Caco-2 (cell line): ENCODE data around the gene ESPN. TPM values are rescaled to one million over a fixed set of nuclear protein-coding genes. Genes with fewer than 3 reads are reported as not detected.

Experiments
- BruUV-seq: library from RNA; stranded (reverse); fragments of 400-500 nt; replicated peaks from 2 replicates; lab custom pipeline; 2021; lab: Mats Ljungman, UMichigan
- CTCF ChIA-PET: fragments of 300-600 bp; sonication (Branson Sonifier 250); formaldehyde crosslinking; loops from one replicate; lab custom pipeline; 2022; ENCODE audit warnings: antibody characterized with exemption; lab: Charles Lee
- POLR2A ChIA-PET: fragments of 300-600 bp; sonication (Branson Sonifier 250); formaldehyde crosslinking; loops from one replicate; lab custom pipeline; 2022; ENCODE audit warnings: antibody characterized with exemption; lab: Charles Lee
- DNase-seq, 2 experiments: peaks; one replicate each; pipeline versions ENCODE4 v3.0.0 to v3.0.0-alpha.2; 2020 to 2022
- H3K27me3 ChIP-seq: replicated peaks from 2 replicates; pipeline ENCODE4 v1.6.0; 2011; ENCODE audit warnings: low read length; ENCODE audit not compliant: control insufficient read depth, insufficient read depth
- H3K36me3 ChIP-seq: 2 replicates; pipeline ENCODE4 v1.5.1; 2011; ENCODE audit warnings: low read length; ENCODE audit not compliant: control insufficient read depth, insufficient read depth
- H3K4me1 ChIP-seq: fragments of 250-450 bp; sonication (Bioruptor Pico); 2 replicates; pipeline ENCODE4 v1.5.1; 2020; ENCODE audit warnings: mild to moderate bottlenecking
- H3K4me3 ChIP-seq: 2 replicates; pipeline ENCODE4 v1.5.1; 2011; ENCODE audit warnings: low read depth, mild to moderate bottlenecking, control low read depth, low read length
- H3K9me3 ChIP-seq: fragments of 250-450 bp; sonication (Bioruptor Pico); 2 replicates; pipeline ENCODE4 v1.5.1; 2020; ENCODE audit warnings: mild to moderate bottlenecking, moderate library complexity
- H3K27ac Mint-ChIP-seq: one replicate; pipeline ENCODE4 v1.8.0; 2022; ENCODE audit warnings: mixed read lengths; ENCODE audit not compliant: unreplicated experiment
- H3K27me3 Mint-ChIP-seq: one replicate; pipeline ENCODE4 v1.8.0; 2022; ENCODE audit warnings: mixed read lengths; ENCODE audit not compliant: insufficient read depth, unreplicated experiment
- H3K36me3 Mint-ChIP-seq: one replicate; pipeline ENCODE4 v1.8.0; 2022; ENCODE audit warnings: mild to moderate bottlenecking, mixed read lengths; ENCODE audit not compliant: insufficient read depth, unreplicated experiment
- H3K4me1 Mint-ChIP-seq: one replicate; pipeline ENCODE4 v1.8.0; 2022; ENCODE audit warnings: low read depth, mixed read lengths; ENCODE audit not compliant: unreplicated experiment
- H3K4me3 Mint-ChIP-seq: one replicate; pipeline ENCODE4 v1.8.0; 2022; ENCODE audit warnings: mild to moderate bottlenecking, moderate library complexity, mixed read lengths; ENCODE audit not compliant: unreplicated experiment
- H3K9me3 Mint-ChIP-seq: one replicate; pipeline ENCODE4 v1.8.0; 2022; ENCODE audit warnings: mixed read lengths; ENCODE audit not compliant: unreplicated experiment
- CTCF ChIP-seq, 2 experiments: fragments of 200-600 bp in 1 of 2; IDR thresholded peaks; 1 replicate in 1 of 2; 2 replicates in 1 of 2; pipeline versions ENCODE4 v1.5.1 to v1.8.0; 2011 to 2022; ENCODE audit warnings: antibody characterized with exemption in 1 of 2, control low read depth in 1 of 2, inconsistent platforms in 1 of 2, low read depth in 1 of 2, low read length in 1 of 2, mild to moderate bottlenecking in 1 of 2, moderate library complexity in 1 of 2; ENCODE audit not compliant: insufficient read depth in 1 of 2, severe bottlenecking in 1 of 2, unreplicated experiment in 1 of 2
- intact Hi-C: fragments of 100-400 bp; cut with micrococcal nuclease; formaldehyde crosslinking; loops from one replicate; pipeline ENCODE4 v1.10.0; 2022; ENCODE audit not compliant: unreplicated experiment
- total RNA-seq: library from RNA; stranded (reverse); gene quantifications from 2 replicates; pipeline ENCODE4 v1.2.3, GENCODE V29; 2022

ESPN gene
- total RNA-seq, 1 experiment from 2014 or later = 16.3 TPM

- Mint-ChIP-seq H3K27me3 (no peaks in the 10 kb centered on the region), H3K4me1 (peaks cover 5% of the 10 kb centered on the region), H3K4me3 (no peak overlapping the region), H3K36me3 (peaks cover 7% of the 10 kb centered on the region), H3K27ac (no peak overlapping the region), H3K9me3 (no peaks in the 10 kb centered on the region)
- Histone ChIP-seq H3K9me3 (no peaks in the 10 kb centered on the region), H3K4me3 (no peak overlapping the region), H3K36me3 (no peaks in the 10 kb centered on the region), H3K27me3 (no peaks in the 10 kb centered on the region), H3K4me1 (no peaks in the 10 kb centered on the region)
- intact Hi-C loops = loop anchor here (1.0 kb wide), 1 partner anchor 50 kb away; no protein-coding TSS in a partner anchor
- ChIA-PET POLR2A (no interaction called here), CTCF (interaction anchor here (0.6 kb wide), 1 partner anchor 19 kb away, joined by 3 read pairs; no protein-coding TSS in a partner anchor)
- TF ChIP-seq CTCF (IDR thresholded peaks at IDR 0.05; ENCODE audit: insufficient read depth in 1 of 2, low read depth in 1 of 2, low read length in 1 of 2, severe bottlenecking in 1 of 2, unreplicated experiment in 1 of 2) = no peak
- DNase-seq = no peak
- no TSS peak for BruUV-seq
These were observed 26.6 kb upstream of the ESPN start for GRCh38 chr1:6397844-6398441.

GRCh38 chr1:6399294-6399693 is 25.3 kb upstream of the ESPN start:
- TF ChIP-seq CTCF (IDR thresholded peaks at IDR 0.05; ENCODE audit: insufficient read depth in 1 of 2, low read depth in 1 of 2, low read length in 1 of 2, severe bottlenecking in 1 of 2, unreplicated experiment in 1 of 2) = no peak
- Mint-ChIP-seq H3K27ac (no peak overlapping the region), H3K4me3 (no peak overlapping the region), H3K9me3 (no peaks in the 10 kb centered on the region), H3K27me3 (no peaks in the 10 kb centered on the region), H3K4me1 (peaks cover 5% of the 10 kb centered on the region), H3K36me3 (no peaks in the 10 kb centered on the region)
- Histone ChIP-seq H3K9me3 (no peaks in the 10 kb centered on the region), H3K4me1 (no peaks in the 10 kb centered on the region), H3K4me3 (no peak overlapping the region), H3K36me3 (no peaks in the 10 kb centered on the region), H3K27me3 (no peaks in the 10 kb centered on the region)
- intact Hi-C loops = no loop called here
- POLR2A ChIA-PET = no interaction called here
- no TSS peak for BruUV-seq
- no peak for DNase-seq
- CTCF ChIA-PET = no interaction called here

DNA sequence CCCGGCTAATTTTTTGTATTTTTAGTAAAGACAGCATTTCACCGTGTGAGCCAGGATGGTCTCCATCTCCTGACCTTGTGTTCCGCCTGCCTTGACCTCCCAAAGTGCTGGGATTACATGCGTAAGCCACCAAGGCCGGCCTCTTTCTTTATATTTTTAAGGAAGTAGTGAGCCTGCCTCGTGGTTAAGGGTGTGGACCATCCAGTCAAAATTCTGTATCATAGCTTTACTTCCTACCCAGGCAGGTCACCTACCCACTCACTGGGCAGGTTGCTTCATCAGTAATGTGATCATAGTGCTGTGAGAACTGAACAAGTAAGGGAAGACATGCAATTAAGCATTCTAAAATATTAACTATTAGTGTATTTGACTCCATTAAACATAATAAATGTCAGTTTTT is 22.9 kb upstream of the ESPN start:
- no peak for TF ChIP-seq CTCF (IDR thresholded peaks at IDR 0.05; ENCODE audit: insufficient read depth in 1 of 2, low read depth in 1 of 2, low read length in 1 of 2, severe bottlenecking in 1 of 2, unreplicated experiment in 1 of 2)
- Histone ChIP-seq H3K4me1 (no peaks in the 10 kb centered on the region), H3K27me3 (no peaks in the 10 kb centered on the region), H3K4me3 (no peak overlapping the region), H3K9me3 (no peaks in the 10 kb centered on the region), H3K36me3 (no peaks in the 10 kb centered on the region)
- CTCF ChIA-PET = interaction anchor here (0.7 kb wide), 1 partner anchor 155 kb away, joined by 5 read pairs; no protein-coding TSS in a partner anchor
- no peaks in the 10 kb centered on the region for H3K27me3 Mint-ChIP-seq
- DNase-seq = no peak
- peaks cover 5% of the 10 kb centered on the region for H3K4me1 Mint-ChIP-seq
- POLR2A ChIA-PET = no interaction called here
- H3K9me3 Mint-ChIP-seq = no peaks in the 10 kb centered on the region
- no peak overlapping the region for H3K4me3 Mint-ChIP-seq
- no TSS peak for BruUV-seq
- no peaks in the 10 kb centered on the region for H3K36me3 Mint-ChIP-seq
- intact Hi-C loops = no loop called here
- no peak overlapping the region for H3K27ac Mint-ChIP-seq
